ENCODE measurements around the gene SP7. TPM values are rescaled to one million over a fixed set of nuclear protein-coding genes. Genes with fewer than 3 reads are reported as not detected.
"Not testable (repeated sequence)": the region's sequence is repeated elsewhere in the genome, so short reads cannot be mapped to it uniquely, and the experiment has no call there.

SP7 gene
- total and polyA plus RNA-seq, 11 donors: not detected

DNA sequence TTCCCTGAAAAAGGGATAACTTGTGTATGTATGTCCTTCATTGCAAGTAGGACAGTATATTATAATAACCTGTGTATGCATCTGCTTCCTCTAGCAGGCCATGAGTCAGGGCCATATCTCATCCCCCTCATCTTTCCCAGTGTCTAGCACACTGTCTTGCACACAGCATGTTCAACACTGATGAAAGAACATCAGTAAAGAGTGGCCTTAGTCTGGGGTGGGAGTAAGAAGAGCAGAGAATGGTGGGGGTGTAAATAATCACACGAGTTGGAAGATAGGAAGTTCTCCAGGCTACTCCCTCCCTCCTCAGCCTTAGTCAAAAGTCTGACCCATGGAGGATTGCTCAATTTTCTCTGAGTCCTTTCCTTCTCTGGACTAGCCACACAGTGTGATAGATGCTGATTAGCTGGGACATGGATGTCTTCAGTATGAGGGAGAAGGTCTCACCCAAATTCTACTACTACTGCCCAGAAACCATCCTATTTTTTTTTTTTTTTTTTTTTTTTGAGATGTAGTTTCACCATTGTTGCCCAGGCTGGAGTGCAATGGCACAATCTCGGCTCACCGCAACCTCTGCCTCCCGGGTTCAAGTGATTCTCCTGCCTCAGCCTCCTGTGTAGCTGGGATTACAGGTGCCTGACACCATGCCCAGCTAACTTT, 29.2 kb upstream of the SP7 start:
- no peak for TF ChIP-seq POLR2A (IDR thresholded peaks at IDR 0.05)
- TF ChIP-seq, protein P1, sequence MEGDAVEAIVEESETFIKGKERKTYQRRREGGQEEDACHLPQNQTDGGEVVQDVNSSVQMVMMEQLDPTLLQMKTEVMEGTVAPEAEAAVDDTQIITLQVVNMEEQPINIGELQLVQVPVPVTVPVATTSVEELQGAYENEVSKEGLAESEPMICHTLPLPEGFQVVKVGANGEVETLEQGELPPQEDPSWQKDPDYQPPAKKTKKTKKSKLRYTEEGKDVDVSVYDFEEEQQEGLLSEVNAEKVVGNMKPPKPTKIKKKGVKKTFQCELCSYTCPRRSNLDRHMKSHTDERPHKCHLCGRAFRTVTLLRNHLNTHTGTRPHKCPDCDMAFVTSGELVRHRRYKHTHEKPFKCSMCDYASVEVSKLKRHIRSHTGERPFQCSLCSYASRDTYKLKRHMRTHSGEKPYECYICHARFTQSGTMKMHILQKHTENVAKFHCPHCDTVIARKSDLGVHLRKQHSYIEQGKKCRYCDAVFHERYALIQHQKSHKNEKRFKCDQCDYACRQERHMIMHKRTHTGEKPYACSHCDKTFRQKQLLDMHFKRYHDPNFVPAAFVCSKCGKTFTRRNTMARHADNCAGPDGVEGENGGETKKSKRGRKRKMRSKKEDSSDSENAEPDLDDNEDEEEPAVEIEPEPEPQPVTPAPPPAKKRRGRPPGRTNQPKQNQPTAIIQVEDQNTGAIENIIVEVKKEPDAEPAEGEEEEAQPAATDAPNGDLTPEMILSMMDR (IDR thresholded peaks at IDR 0.05): no peak
- 77 to 81% (median 78%) methylated on average over 4 of the region's 4 CpGs for WGBS, 4 donors
- Histone ChIP-seq H3K9me3 (no peaks in the 10 kb centered on the region), H3K27me3 (no peaks in the 10 kb centered on the region), H3K4me3 (no peak overlapping the region), H3K4me1 (peaks cover 0 to 42% (median 2%) of the 10 kb centered on the region in 12 donors), H3K36me3 (no peaks in the 10 kb centered on the region), H3K27ac (peak overlapping the region in 4 of 12 donors; percentile 17 to 89 (median 29))
- no peak for DNase-seq
- intact Hi-C loops (cut with DNase I): no loop called here
- ATAC-seq: peak; percentile 67 to 86 (median 72)

DNA sequence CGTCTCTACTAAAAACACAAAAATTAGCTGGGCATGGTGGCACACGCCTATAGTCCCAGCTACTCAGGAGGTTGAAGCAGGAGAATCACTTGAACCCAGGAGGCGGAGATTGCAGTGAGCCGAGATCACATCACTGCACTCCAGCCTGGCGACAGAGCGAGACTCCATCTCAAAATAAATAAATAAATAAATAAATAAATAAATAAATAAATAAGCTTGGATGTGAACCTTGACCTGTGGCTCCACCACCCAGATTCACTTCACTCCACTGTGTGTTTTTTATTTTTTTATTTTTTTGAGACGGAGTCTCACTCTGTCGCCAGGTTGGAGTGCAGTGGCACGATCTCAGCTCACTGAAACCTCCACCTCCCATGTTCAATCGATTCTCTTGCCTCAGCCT, 25.5 kb upstream of the SP7 start:
- intact Hi-C loops (cut with DNase I); H3K9me3 ChIP-seq; H3K36me3 ChIP-seq; H3K27ac ChIP-seq; H3K27me3 ChIP-seq; ATAC-seq; DNase-seq; H3K4me3 ChIP-seq: not testable (repeated sequence)
- peaks cover 0 to 18% (median 0%) of the 10 kb centered on the region in 12 donors for H3K4me1 ChIP-seq
- WGBS, 4 donors: 91 to 95% (median 93%) methylated on average over 10 of the region's 10 CpGs

DNA sequence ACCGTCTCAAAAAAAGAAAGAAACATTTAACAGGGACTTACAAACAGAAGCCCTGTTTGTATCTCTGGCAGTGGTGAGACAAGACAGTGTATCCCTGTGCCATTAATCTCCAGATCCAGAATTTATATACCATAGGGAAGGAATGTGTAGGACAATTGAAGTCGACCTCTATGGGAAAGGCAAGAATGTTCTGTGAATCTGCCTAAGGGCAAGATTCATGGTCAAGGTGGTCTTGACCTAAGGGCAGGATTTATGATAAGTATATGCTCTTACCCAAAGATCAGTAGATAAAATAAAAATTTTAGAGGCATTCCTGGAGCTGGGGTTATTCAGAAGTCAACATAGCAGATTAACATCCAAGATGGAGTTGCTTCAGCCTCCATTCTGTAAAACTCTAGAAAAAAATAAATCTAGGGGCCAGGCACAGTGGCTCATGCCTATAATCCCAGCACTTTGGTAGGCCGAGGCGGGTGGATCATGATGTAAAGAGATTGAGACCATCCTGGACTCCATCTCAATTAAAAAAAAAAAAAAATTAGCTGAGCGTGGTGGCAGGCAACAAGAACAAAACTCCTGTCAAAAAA, 22.8 kb upstream of the SP7 start:
- 87 to 90% (median 88%) methylated on average over 5 of the region's 5 CpGs for WGBS, 4 donors
- Histone ChIP-seq H3K9me3 (no peaks in the 10 kb centered on the region), H3K27me3 (no peaks in the 10 kb centered on the region), H3K4me1 (no peaks in the 10 kb centered on the region), H3K36me3 (no peaks in the 10 kb centered on the region), H3K27ac (no peak overlapping the region), H3K4me3 (no peak overlapping the region)
- no peak for ATAC-seq
- intact Hi-C loops (cut with DNase I): no loop called here
- TF ChIP-seq POLR2A (IDR thresholded peaks at IDR 0.05): no peak
- TF ChIP-seq, protein P1 (IDR thresholded peaks at IDR 0.05): no peak
- no peak for DNase-seq

DNA sequence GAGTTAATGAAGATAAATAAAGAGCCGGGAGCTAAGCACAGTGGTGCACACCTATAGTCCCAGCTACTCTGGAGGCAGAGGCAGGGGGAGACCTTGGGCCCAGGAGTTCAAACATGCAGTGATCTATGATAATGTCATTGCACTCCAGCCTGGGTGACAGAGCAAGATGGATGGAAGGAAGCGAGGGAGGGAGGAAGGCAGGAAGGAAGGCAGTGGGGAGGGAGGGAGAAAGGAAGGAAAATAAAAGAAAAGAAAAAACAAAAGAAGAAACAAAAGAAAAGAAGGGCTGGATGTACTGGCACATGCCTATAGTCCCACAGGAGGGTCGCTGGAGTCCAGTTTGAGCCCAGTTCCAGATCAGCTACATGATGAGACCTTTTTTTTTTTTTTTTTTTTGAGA, 19.0 kb upstream of the SP7 start:
- no peak for ATAC-seq
- no peaks in the 10 kb centered on the region for H3K27me3 ChIP-seq
- H3K9me3 ChIP-seq: no peaks in the 10 kb centered on the region
- no peak for DNase-seq
- peaks cover 0 to 9% (median 0%) of the 10 kb centered on the region in 12 donors for H3K4me1 ChIP-seq
- intact Hi-C loops (cut with DNase I): no loop called here
- no peak for TF ChIP-seq POLR2A (IDR thresholded peaks at IDR 0.05)
- TF ChIP-seq, protein P1 (IDR thresholded peaks at IDR 0.05): no peak
- H3K27ac ChIP-seq: no peak overlapping the region
- no peak overlapping the region for H3K4me3 ChIP-seq
- no peaks in the 10 kb centered on the region for H3K36me3 ChIP-seq
- WGBS, 4 donors: 55 to 69% (median 63%) methylated on average over 3 of the region's 3 CpGs
